ENCODE data around the gene ELK4.
A peak's percentile ranks its signal among the peaks of the same experiment; 100 is the strongest.

ELK4 gene

DNA sequence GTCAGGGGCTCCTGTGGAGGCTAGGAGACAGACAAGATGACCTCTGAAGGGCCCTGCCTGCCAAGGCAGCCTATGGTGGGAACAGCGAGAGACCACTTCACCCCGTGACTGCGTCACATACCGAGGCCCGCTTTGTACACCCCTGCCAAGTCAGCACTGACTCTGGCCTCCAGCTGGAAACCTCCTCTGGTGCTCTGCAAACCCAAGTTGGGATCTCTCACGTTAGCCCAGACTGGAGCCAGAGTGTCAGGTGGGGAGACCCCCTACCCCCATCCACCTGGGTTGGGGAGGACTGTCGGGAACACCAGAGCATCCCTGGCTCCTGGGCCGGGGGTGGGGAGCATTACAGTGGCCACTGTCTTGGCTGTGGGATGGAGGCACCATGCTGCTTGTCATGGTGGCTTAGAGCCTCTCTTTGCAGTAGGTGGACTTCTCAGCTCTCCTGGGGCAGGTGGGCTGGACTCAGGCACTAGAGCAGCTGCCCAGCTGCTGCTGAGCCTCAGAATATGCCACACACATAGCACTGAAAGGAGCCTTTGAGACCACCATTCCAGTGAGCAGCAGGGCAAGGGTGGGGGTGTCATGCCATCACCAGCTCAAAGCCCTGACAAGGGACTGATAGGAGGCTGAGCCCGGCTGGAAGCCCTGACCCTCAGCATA, 50.4 kb downstream of the ELK4 start:
- DNase-seq (ENCODE audit: low spot score) = no peak

DNA sequence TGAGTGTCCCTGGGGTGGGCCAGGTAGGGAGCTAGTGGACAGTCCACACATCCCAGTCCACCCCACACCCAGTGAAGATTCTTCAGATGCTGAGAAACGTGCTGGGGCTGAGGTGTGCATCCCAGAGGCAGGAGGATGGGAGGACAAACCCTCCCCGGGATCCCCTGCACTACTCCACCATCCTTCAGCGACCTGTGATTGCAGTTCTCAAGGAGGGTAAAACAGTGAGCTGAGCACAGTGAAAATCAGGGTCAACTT, 51.0 kb downstream of the ELK4 start:
- DNase-seq (ENCODE audit: low spot score) = no peak

DNA sequence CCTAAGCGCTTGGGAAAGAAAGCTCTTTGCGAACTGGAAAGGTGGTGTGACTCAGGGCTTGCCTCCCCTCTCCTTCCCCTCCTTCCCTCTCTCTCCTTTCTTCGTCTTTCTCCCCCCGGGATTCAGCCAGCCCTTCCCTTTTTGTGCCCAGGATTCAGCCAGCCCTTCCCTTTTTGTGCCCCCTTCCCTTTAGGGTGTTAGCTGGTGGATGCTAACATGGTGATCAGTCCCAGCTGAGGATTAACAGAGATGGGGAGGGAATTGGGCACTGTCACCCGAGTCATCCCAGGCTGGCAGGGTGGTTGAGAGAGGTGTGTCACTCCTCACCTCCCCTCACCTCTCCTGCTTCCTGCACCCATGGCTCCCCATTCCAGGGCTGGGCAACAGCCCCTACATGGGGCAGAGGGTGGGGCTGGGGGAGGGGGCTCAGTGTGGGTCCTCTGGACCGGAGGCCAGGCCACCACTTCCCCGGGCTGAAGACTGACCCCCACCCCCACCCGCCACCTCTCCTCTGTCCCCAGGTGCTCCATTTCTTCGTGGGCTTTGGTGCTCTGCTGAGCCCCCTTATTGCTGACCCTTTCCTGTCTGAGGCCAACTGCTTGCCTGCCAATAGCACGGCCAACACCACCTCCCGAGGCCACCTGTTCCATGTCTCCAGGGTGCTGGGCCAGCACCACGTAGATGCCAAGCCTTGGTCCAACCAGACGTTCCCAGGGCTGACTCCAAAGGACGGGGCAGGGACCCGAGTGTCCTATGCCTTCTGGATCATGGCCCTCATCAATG, 51.5 kb downstream of the ELK4 start:
- no peak for DNase-seq (ENCODE audit: low spot score)

DNA sequence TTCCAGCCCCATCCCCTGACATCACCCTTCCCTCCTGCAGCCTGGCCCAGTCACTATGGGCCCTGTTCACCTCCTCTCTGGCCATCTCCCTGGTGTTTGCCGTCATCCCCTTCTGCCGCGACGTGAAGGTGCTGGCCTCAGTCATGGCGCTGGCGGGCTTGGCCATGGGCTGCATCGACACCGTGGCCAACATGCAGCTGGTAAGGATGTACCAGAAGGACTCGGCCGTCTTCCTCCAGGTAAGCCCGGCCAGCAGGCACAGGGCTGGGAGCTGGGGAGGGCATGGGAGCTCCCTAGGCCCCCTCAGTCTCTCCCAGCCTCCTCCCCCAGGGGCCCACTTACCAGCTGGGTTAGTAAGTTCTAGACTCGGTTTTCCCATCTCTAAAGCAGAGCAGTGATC, 52.1 kb downstream of the ELK4 start:
- no peak for DNase-seq (ENCODE audit: low spot score)

DNA sequence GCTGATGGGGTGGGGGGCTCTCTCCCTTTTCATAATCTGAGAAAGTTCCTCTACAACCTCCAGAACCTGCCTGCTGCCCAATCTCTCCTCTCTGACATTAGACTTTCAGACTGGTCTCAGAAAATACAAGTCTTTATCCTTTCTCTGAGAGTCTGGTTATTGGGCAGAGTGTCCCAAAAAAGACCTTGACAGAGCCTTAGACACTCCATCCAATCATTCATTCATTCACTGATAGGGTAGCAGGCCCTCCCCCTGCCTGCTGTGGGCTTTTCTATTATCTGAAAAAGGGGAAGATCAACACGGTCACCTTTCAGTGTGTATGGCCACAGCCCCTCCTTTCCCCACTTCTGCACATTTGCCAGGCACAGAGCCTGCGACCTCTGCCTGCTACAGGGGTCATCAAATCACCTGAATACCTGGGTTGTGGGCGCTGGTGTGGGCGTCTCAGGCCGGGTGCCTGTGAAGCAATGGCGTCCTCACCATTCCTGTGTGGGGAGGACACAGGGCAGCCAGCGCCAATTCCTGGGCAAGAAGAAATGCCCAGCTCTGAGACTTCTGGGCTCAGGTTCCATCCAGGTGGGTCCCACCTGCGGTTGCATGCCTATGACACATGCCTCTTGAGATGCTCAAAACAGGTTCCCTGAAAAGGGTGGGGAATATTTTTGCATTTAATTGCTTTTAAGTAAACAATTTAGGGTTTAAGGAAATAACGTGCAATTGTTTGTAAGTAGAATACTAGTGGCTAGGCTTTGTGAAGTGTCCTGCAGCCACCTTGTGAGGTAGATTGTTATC, 52.8 kb downstream of the ELK4 start:
- DNase-seq (ENCODE audit: low spot score) = no peak

DNA sequence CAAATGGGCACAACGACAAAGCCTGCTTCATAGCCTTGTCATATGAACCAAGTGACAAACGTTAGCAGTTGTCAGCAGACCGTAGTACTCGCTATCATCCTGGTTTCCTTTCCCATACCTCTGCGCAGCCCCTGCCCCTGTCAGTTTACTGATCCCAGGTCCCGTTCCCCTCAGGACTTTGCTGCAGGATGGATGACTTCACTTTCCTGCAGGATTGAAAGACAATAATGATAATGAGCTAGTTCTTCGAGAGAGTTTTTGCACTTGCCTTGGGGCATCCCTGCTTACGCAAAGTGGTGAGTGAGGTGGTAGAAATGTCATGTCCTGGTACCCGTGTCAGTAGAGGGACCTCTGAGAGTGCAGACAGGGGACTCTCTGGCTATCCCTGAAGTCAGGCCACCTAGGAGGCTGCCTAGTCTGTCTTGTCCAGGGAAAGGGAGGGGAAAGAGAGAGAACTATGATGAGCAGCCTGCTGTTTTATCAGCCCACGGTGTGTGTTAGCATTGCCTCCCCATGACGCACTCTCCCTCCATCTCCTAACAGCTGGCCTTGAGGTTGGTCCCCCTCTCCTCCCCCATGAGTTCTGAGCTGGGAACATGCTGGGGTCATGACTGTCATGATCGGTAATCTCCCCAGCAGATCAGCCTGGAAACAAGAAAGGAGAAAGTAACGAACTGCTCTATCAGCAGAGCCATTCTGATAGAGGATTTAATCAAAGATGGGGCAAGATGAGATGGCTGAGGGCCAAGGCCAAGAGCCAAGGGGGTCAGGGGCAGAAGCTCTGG, 53.7 kb downstream of the ELK4 start:
- no peak for DNase-seq (ENCODE audit: low spot score)

DNA sequence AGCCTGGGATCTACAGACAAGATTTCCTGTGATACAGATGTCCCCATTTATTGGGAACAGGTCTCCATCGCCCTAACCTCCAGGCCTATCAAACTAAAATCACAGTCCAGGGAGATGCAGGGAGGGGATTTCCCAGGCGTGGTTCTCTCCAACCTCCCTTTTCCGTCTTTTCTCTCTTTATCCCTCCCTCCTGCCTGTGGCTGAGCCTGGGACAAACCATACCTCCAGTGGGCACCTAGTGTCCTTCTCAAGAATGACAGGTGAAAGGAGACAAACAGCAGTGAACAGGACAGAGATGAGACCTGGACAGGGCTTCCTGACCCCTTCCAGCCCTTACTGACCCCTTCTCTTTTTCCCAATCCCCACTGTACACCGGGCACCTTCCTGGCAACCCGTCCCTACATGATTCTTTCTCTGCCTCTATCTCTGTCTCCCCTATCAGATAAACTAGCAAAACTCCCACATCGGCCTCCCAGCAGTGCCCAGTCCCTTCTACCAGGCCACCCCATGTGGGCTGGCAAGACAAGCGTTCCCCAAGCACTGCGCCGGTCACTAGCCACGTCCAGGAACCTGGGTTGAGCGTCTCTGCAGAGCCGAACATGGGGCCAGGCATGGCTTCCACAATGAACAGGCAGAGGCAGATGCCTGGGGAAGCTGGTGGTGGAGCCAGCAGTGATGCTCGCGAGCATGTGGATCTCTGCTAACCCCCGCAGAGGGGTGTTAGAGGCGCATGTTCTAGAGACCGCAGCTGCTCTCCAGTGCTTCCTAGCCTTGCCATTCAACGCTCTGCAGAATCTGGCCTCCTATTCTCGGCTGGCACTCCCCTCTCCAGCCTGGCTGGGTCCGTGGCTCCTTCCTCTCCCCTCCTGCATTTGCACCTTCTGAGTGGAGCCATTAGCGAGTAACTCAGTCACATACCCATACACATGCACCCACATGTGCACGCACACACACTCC, 54.7 kb downstream of the ELK4 start:
- DNase-seq (ENCODE audit: low spot score) = no peak

DNA sequence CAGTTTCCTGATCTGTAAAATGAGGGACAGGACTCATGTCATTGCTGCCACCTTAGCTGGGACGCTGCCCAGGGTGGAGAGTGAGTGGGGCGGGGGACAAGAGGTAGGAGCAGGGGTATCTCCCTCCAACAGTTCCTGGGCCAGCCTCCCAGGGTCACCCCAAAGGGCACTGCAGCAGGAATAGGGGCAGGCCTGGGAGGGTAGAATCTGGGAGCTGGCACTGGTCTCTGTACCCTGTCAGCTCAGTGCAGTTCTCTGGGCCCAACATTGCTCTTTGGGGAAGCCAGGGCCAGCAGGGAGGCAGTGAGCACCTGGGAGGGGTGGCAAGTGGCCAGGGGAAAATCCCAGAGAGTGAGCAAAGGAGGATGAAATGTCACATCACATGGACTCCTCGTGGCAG, 55.8 kb downstream of the ELK4 start:
- no peak for DNase-seq (ENCODE audit: low spot score)

DNA sequence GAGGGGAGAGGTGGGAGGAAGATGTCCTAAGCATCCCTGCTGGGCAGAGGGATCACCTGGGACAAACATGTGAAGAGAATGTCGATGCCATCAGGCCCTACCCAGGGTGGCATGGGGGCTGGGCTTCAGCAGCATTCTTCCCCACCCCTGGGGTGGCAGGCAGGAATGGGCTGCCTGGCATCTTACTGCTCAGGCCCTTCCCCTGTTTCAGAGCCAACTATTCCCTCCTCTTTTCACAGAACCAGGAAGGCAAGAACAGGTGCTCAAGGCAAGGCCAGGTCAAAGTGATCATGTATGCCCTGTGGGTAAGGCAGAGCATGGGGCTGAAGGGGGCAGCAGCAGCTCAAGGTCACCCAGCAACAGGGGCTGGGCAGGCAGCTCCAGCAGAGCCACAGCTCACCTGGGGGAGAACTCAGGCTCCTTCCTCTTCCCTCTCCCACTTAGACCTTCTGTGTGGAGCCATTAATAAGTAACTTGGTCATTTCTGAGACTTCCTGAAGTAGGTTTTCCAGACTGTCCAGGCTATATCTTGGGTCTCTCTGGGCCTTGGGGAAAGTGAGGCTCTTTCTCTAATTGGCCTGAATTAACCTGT, 56.4 kb downstream of the ELK4 start:
- no peak for DNase-seq (ENCODE audit: low spot score)

DNA sequence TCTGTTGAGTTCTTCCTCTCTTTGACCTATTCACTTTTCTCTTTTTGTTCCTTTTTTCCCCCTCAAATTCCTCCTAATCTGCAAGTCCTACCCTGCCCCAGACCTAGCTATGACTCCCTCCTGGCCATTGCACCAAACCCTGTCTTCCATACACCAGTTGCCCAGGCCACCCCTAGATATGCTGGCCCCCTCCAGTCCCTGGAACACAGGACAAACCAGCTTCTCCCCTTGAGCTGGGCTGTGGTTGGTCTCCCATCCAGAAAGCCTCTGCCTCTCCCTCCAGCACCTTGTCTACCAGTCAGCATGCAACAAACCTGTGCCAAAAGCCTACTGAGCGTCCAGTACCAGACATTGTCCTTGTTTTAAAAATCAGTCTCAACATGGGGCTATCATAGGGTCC, 59.4 kb downstream of the ELK4 start:
- DNase-seq (ENCODE audit: low spot score) = no peak

DNA sequence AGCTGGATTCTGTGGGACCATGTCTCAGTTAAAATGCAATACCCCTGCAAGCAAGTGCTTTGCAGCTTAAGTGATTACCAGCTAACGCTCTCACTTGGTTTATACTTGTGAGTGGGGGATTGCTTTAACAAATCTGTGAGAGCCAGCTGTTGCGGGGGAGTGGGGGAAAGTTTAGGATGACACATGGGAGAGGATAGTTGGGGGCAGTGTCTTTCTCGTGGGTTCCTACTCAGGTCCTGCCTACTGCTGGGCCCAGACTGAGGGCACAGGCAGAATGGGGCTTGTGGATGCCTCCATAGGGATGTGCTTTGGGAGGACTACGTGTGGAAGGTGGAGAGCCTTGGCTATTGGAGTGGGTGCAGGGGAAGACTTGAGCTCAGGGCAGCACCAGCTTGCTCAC, 60.1 kb downstream of the ELK4 start:
- DNase-seq (ENCODE audit: low spot score) = no peak

DNA sequence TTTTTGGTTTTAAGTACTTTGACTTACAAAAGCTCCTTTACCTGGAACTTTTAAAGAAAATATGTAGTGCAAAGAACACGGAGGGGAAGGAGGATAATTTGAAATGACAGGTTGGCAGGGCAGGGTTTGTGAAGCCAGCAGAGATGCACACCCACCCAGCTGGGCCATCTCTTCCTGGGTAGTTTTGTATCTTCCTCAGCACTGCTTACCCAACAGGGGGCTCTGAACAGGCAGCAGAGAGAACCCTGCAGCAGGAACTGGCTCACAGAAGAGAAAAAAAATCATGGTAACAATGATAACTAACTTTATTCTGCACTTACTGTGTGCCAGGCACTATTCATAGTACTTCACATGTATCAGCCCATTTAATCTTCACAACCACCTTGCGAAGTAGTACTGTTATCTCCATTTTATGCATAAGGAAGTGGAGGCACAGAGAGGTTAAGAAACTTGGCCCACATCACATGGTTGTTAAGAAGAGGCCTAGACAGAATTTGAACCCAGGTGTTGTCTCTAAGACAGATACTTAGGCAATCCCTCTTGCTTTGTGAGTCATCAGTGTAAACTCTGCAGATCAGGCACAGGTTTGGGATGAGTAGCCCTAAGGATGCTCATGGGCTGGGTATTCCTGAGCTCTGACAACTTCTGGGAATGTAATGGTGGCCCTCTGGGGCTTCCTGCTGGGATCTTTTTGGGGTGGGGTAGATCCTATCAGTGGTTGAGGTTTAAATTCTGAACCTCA, 60.8 kb downstream of the ELK4 start:
- no peak for DNase-seq (ENCODE audit: low spot score)

DNA sequence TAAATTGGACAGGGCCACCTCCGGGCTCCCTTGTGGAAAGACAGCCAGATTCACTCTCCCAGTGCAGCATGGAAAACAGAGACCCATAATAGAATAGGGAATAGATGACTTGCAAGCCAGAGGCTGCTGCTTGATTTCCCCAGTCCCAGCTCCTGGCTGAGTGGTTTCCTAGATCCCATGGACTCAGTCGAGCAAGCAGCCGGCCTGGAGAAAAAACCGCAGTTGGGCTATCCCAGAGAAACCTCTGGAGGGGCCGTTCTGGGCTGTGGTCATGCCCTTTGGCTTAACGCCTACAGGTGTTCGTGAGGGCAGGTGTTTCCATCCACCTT, 61.7 kb downstream of the ELK4 start:
- no peak for DNase-seq (ENCODE audit: low spot score)

DNA sequence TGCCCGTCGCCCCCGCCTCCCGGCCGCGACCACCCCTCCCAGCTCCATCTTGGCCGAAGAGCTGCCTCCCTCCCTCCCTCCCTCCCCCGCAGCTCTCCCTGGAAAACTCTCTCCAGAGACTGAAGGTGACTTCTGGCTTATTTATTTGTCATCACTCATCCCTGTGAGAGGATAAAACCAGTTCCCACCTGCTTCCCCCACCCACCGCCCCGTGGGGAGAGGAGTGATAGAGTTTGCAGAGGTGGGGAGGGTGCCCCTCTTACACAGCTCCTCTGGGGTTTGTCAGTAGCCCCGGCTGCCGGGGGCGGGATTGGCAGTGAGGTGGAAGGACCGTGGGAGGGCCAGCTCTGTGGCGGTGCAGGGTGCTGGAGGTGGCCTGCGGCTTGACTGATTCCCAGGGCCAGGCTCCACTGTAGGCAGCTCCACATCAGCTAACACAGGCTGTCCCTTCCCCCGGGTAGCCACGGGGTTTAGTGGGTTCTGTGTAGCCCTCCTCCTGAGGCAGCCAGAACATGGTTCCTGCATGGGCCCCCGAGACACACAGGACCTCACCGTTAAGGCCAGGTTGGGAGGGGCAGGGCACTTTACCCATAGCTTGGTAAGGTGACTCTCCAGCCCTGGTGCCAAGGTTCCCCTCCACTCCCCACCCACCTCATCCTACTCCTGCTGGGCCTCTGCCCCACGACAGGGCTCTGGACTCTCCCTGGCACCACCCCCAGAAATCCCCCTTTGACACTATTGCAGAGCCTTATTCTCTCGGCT, 62.2 kb downstream of the ELK4 start:
- DNase-seq (ENCODE audit: low spot score) = no peak

DNA sequence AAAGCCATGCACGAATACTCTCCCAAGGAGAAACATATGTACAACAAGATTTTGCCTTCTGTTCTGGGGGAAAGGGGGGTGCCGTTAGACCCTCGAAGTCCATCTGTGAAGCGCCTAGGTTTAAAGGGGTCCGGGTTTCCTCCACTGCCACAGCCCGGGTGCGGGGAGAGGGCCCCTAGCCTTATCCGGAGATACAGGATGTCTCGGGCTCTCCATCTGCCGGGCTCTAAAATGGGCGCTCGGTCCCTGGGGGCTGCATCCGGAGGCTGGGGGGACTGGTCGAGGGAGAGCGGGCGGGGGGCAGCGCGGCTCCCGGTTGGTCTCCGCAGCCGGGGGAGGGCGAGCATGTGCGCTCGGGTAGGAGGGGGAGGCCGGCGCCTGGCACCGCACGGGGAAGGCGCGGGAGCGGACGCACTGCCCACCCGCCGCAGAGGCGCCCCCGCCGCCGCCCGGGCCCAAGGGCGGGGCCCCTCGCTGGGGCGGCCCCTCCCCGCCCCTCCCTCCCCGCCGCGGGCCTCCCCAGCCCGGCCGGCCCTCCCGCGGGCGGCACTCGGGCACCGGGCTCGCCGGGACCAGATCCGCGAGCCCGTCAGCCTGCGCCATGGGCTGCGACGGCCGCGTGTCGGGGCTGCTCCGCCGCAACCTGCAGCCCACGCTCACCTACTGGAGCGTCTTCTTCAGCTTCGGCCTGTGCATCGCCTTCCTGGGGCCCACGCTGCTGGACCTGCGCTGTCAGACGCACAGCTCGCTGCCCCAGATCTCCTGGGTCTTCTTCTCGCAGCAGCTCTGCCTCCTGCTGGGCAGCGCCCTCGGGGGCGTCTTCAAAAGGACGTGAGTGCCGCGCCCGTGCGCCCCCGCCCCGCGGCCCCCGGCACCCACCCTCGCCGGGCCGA, 63.1 kb downstream of the ELK4 start:
- peak; percentile 52 for DNase-seq (ENCODE audit: low spot score)

DNA sequence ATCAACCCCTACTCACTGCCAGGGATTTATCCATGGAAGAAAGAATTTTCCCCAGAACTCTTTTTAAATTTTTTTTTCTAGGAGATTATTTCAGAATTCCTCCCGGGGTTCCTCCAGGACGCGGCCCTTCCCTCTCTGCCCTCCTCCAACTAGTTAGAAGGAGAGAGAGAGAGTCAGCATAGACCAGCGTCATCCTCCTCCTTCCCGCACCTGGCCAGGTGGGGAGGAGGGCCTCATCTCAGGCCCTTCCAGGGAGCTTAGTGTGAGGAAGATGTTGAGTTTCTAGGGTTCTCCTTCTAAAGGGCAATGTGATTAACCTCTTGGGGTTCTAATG, 63.7 kb downstream of the ELK4 start:
- DNase-seq (ENCODE audit: low spot score) = no peak

DNA sequence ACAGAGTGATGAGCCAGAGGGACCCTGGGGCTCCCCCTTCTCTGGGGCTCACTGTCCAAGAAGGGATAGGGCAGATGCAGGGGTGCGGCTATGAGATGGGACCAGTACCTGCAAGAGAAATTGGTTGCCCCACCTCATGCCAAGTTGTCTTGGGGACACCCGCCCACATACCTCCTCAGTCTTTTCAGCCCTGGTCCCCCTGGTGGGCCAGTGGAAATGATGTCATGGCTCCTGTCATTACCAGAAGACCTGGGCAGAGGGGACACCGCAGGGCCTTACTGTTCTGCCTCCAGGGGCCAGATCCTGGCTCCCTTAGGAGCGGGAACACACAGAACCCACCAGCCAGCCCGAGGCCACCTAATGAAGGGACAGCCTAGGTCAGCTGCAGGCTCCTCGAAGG, 64.1 kb downstream of the ELK4 start:
- no peak for DNase-seq (ENCODE audit: low spot score)

DNA sequence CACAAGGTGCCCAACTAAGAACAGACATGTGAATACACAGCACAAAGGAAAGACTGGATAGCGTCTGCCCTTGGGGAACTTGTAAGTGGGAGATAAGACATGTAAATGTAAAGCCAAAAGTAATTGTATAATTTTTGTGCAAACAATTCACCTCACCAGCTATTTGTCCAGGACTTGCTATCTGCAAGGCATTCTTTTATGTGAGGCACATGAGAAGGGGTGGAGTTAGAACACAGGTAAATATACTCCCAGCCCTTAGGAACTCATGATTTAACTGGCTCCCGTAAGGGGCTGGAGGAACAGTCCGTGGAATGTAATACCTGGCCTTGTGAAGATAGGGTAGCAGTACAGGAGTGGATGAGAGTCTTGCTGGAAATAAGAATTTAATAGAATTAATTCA, 66.0 kb downstream of the ELK4 start:
- DNase-seq (ENCODE audit: low spot score) = no peak

DNA sequence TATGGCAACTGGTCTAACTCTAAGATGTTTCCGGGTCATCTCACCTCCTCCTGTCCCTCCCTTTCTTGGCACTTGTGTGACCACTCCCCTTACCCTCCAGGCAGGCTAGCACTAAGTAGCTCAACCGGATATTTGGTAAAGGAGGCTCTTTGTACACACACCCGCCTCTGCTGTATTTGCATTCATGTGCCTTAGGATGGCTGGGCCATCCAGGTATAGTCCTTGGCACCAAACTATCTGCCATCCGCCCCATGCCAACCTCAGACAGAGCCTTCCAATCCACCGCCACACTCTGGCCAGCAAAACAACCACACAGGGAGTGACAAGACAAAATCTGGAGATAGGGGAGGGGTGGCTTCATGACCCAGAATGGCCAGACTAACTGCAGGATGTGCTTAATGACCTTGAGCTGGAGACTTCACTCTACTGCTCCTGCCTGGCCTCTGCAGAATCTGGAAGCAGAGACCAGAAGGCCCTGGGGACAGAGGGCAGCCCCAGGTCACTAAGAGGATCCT, 67.8 kb downstream of the ELK4 start:
- DNase-seq (ENCODE audit: low spot score) = no peak

All from GM03348 (cell line).